GM23338 (cell line): ENCODE results near the gene RAPGEF4. TPM values are rescaled to one million over a fixed set of nuclear protein-coding genes. Genes with fewer than 3 reads are reported as not detected.

Source experiments
- ATAC-seq: fragments of 200-7000 bp; cut with Tn5 transposase; 3 replicates; pipeline ENCODE4 v1.9.1; 2020
- DNase-seq: peaks from one replicate; pipeline ENCODE4 v3.0.0-alpha.2; 2015; ENCODE audit warnings: low spot score
- H2AFZ ChIP-seq: fragments of 200-600 bp; sonication (generic); 2 replicates; pipeline ENCODE4 v1.8.0; 2016; ENCODE audit warnings: antibody characterized with exemption, mild to moderate bottlenecking, moderate library complexity
- H3F3A ChIP-seq: fragments of 200-600 bp; sonication (generic); replicated peaks from 2 replicates; pipeline ENCODE4 v1.8.0; 2017; ENCODE audit warnings: antibody characterized with exemption, mixed run types, low read depth
- H3K27ac ChIP-seq: fragments of 200-600 bp; sonication (generic); 2 replicates; pipeline ENCODE4 v1.6.1; 2016; ENCODE audit warnings: low read depth
- H3K27me3 ChIP-seq: fragments of 200-600 bp; sonication (generic); 2 replicates; pipeline ENCODE4 v1.8.0; 2016; ENCODE audit warnings: mild to moderate bottlenecking, mixed run types, moderate library complexity; ENCODE audit not compliant: insufficient read depth
- H3K36me3 ChIP-seq: fragments of 200-600 bp; sonication (generic); 2 replicates; pipeline ENCODE4 v1.8.0; 2016; ENCODE audit warnings: mild to moderate bottlenecking; ENCODE audit not compliant: insufficient read depth
- H3K4me1 ChIP-seq: fragments of 200-600 bp; sonication (generic); 2 replicates; pipeline ENCODE4 v1.8.0; 2016; ENCODE audit warnings: mild to moderate bottlenecking, moderate library complexity; ENCODE audit not compliant: insufficient read depth
- H3K4me2 ChIP-seq: fragments of 200-600 bp; sonication (generic); 2 replicates; pipeline ENCODE4 v1.7.1; 2017; ENCODE audit warnings: mixed run types
- H3K4me3 ChIP-seq: fragments of 200-600 bp; sonication (generic); 2 replicates; pipeline ENCODE4 v1.6.1; 2016; ENCODE audit warnings: mixed run types
- H3K79me2 ChIP-seq: fragments of 200-600 bp; sonication (generic); replicated peaks from 2 replicates; pipeline ENCODE4 v1.8.0; 2017; ENCODE audit warnings: mild to moderate bottlenecking; ENCODE audit not compliant: insufficient read depth
- H3K9me2 ChIP-seq: fragments of 200-600 bp; sonication (generic); 2 replicates; pipeline ENCODE4 v1.8.0; 2017; ENCODE audit not compliant: insufficient read depth
- H4K20me1 ChIP-seq: fragments of 200-600 bp; sonication (generic); replicated peaks from 2 replicates; pipeline ENCODE4 v1.8.0; 2017; ENCODE audit warnings: mild to moderate bottlenecking; ENCODE audit not compliant: insufficient read depth
- H3K27ac Mint-ChIP-seq: 2 replicates; pipeline ENCODE4 v1.8.0; 2020; ENCODE audit warnings: inconsistent platforms, mild to moderate bottlenecking, moderate library complexity, mixed read lengths
- H3K27me3 Mint-ChIP-seq: 3 replicates; pipeline ENCODE4 v1.8.0; 2022; ENCODE audit warnings: low read depth, mild to moderate bottlenecking, moderate library complexity, mixed read lengths, inconsistent platforms; ENCODE audit not compliant: insufficient read depth, poor library complexity
- H3K36me3 Mint-ChIP-seq: 3 replicates; pipeline ENCODE4 v1.8.0; 2021; ENCODE audit warnings: low read depth, mild to moderate bottlenecking, inconsistent platforms, moderate library complexity, mixed read lengths
- H3K4me1 Mint-ChIP-seq: 3 replicates; pipeline ENCODE4 v1.8.0; 2020; ENCODE audit warnings: mild to moderate bottlenecking, inconsistent platforms, mixed read lengths
- H3K4me3 Mint-ChIP-seq: 3 replicates; pipeline ENCODE4 v1.8.0; 2021; ENCODE audit warnings: moderate library complexity, mild to moderate bottlenecking, inconsistent platforms, mixed read lengths
- H3K9me3 Mint-ChIP-seq: 3 replicates; pipeline ENCODE4 v1.8.0; 2020; ENCODE audit warnings: moderate library complexity, mild to moderate bottlenecking, inconsistent platforms, mixed read lengths
- CREB1 ChIP-seq: fragments of 250-450 bp; sonication (Bioruptor Pico); IDR thresholded peaks from 2 replicates; pipeline ENCODE4 v1.5.0; 2020; ENCODE audit warnings: low read depth, mild to moderate bottlenecking, moderate library complexity
- CTCF ChIP-seq, 2 experiments: fragments of 200-600 bp in 1 of 2; sonication (generic) in 1 of 2; conservative IDR thresholded peaks; 2 replicates each; pipeline versions ENCODE4 v1.5.1 to v1.6.1; 2016 to 2017; ENCODE audit warnings: antibody characterized with exemption in 2 of 2, low read depth in 2 of 2, mild to moderate bottlenecking in 2 of 2, moderate library complexity in 1 of 2
- ETS1 ChIP-seq: IDR thresholded peaks from 2 replicates; pipeline ENCODE4 v1.6.1; 2016; ENCODE audit warnings: antibody characterized with exemption
- EZH2 ChIP-seq: fragments of 200-600 bp; sonication (generic); IDR thresholded peaks from one replicate; pipeline ENCODE4 v1.8.0; 2017; ENCODE audit warnings: antibody characterized with exemption, mild to moderate bottlenecking, low read depth; ENCODE audit not compliant: unreplicated experiment
- EZH2phosphoT487 ChIP-seq: fragments of 200-600 bp; sonication (generic); IDR thresholded peaks from one replicate; pipeline ENCODE4 v1.8.1; 2018; ENCODE audit warnings: antibody characterized with exemption; ENCODE audit not compliant: unreplicated experiment
- JUNB ChIP-seq: IDR thresholded peaks from one replicate; pipeline ENCODE4 v1.6.1; 2016; ENCODE audit warnings: antibody characterized with exemption; ENCODE audit not compliant: unreplicated experiment
- NANOG ChIP-seq: IDR thresholded peaks from 2 replicates; pipeline ENCODE4 v1.6.1; 2016; ENCODE audit warnings: antibody characterized with exemption, borderline replicate concordance
- POLR2AphosphoS5 ChIP-seq: IDR thresholded peaks from 2 replicates; pipeline ENCODE4 v1.6.1; 2016; ENCODE audit warnings: antibody characterized with exemption, low read depth
- REST ChIP-seq: IDR thresholded peaks from one replicate; pipeline ENCODE4 v1.6.1; 2018; ENCODE audit warnings: antibody characterized with exemption; ENCODE audit not compliant: unreplicated experiment
- STAT1 ChIP-seq: IDR thresholded peaks from one replicate; pipeline ENCODE4 v1.6.1; 2016; ENCODE audit warnings: antibody characterized with exemption; ENCODE audit not compliant: unreplicated experiment
- ZNF114 ChIP-seq: fragments of 250-450 bp; sonication (Bioruptor Pico); IDR thresholded peaks from 2 replicates; pipeline ENCODE4 v1.5.0; 2020; ENCODE audit warnings: mild to moderate bottlenecking, moderate library complexity
- ZNF331 ChIP-seq: fragments of 250-450 bp; sonication (Bioruptor Pico); IDR thresholded peaks from 2 replicates; pipeline ENCODE4 v1.5.0; 2020; ENCODE audit warnings: low read depth, mild to moderate bottlenecking, moderate library complexity
- polyA plus RNA-seq: library from polyadenylated mRNA; unstranded; fragments of >200 nt; fragmentation: Nextera tagmentation; extraction: Ambion mirVana; gene quantifications from 2 replicates; pipeline ENCODE4 v1.2.1, GENCODE V29; 2016
- total RNA-seq: library from RNA; depleted of rRNA; stranded (reverse); fragments of >200 nt; shearing (Covaris generic); gene quantifications from 2 replicates; pipeline ENCODE4 v1.2.3, GENCODE V29; 2014
- TF ChIP-seq, protein P1 (sequence below): fragments of 250-450 bp; sonication (Bioruptor Pico); IDR thresholded peaks from 2 replicates; pipeline ENCODE4 v1.5.0; 2020; ENCODE audit warnings: mild to moderate bottlenecking, moderate library complexity

The RAPGEF4 gene
- total and polyA plus RNA-seq, 2 experiments from 2014 or later, result 1.7 to 4.7 TPM

DNA sequence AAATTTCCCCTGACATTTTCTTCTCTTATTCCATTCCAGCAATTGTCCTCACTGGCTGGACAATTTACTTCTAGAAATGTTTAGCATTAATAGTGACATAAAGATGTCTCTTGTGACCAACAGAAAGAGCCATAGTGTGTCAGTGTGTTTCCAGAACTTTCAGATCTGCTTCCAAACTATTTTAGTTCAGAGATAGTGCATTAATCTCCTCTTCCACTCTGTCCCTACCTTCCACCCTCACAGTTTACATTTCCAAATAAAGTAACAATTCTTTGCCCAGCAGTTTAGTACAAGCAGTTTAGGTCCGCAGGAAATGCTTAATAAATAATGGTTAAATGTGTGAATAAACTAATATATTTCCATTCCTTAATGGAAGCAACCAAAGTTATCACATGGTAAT lies 24.5 kb upstream of the RAPGEF4 start:
- no peak overlapping the region for H3K27ac ChIP-seq
- no peak overlapping the region for H3K4me3 ChIP-seq
- H3K4me3 Mint-ChIP-seq, result no peak overlapping the region
- no peak for TF ChIP-seq ZNF331 (CRISPR knock-in tag)
- no peak for TF ChIP-seq ZNF114 (CRISPR knock-in tag)
- no peak for TF ChIP-seq POLR2AphosphoS5
- TF ChIP-seq, protein P1, sequence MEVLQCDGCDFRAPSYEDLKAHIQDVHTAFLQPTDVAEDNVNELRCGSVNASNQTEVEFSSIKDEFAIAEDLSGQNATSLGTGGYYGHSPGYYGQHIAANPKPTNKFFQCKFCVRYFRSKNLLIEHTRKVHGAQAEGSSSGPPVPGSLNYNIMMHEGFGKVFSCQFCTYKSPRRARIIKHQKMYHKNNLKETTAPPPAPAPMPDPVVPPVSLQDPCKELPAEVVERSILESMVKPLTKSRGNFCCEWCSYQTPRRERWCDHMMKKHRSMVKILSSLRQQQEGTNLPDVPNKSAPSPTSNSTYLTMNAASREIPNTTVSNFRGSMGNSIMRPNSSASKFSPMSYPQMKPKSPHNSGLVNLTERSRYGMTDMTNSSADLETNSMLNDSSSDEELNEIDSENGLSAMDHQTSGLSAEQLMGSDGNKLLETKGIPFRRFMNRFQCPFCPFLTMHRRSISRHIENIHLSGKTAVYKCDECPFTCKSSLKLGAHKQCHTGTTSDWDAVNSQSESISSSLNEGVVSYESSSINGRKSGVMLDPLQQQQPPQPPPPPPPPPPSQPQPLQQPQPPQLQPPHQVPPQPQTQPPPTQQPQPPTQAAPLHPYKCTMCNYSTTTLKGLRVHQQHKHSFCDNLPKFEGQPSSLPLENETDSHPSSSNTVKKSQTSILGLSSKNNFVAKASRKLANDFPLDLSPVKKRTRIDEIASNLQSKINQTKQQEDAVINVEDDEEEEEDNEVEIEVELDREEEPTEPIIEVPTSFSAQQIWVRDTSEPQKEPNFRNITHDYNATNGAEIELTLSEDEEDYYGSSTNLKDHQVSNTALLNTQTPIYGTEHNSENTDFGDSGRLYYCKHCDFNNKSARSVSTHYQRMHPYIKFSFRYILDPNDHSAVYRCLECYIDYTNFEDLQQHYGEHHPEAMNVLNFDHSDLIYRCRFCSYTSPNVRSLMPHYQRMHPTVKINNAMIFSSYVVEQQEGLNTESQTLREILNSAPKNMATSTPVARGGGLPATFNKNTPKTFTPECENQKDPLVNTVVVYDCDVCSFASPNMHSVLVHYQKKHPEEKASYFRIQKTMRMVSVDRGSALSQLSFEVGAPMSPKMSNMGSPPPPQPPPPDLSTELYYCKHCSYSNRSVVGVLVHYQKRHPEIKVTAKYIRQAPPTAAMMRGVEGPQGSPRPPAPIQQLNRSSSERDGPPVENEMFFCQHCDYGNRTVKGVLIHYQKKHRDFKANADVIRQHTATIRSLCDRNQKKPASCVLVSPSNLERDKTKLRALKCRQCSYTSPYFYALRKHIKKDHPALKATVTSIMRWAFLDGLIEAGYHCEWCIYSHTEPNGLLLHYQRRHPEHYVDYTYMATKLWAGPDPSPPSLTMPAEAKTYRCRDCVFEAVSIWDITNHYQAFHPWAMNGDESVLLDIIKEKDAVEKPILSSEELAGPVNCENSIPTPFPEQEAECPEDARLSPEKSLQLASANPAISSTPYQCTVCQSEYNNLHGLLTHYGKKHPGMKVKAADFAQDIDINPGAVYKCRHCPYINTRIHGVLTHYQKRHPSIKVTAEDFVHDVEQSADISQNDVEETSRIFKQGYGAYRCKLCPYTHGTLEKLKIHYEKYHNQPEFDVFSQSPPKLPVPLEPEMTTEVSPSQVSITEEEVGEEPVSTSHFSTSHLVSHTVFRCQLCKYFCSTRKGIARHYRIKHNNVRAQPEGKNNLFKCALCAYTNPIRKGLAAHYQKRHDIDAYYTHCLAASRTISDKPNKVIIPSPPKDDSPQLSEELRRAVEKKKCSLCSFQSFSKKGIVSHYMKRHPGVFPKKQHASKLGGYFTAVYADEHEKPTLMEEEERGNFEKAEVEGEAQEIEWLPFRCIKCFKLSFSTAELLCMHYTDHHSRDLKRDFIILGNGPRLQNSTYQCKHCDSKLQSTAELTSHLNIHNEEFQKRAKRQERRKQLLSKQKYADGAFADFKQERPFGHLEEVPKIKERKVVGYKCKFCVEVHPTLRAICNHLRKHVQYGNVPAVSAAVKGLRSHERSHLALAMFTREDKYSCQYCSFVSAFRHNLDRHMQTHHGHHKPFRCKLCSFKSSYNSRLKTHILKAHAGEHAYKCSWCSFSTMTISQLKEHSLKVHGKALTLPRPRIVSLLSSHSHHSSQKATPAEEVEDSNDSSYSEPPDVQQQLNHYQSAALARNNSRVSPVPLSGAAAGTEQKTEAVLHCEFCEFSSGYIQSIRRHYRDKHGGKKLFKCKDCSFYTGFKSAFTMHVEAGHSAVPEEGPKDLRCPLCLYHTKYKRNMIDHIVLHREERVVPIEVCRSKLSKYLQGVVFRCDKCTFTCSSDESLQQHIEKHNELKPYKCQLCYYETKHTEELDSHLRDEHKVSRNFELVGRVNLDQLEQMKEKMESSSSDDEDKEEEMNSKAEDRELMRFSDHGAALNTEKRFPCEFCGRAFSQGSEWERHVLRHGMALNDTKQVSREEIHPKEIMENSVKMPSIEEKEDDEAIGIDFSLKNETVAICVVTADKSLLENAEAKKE (CRISPR knock-in tag), result no peak
- no peak for TF ChIP-seq EZH2phosphoT487
- no peak for TF ChIP-seq CREB1 (CRISPR knock-in tag)
- TF ChIP-seq ETS1, result no peak
- no peak for TF ChIP-seq EZH2
- no peak for TF ChIP-seq STAT1
- TF ChIP-seq NANOG, result no peak
- TF ChIP-seq REST, result no peak
- no peak for TF ChIP-seq CTCF (conservative IDR thresholded peaks at IDR 0.05; ENCODE audit: low read depth in 2 of 2)
- no peak for TF ChIP-seq JUNB
- H3F3A ChIP-seq, result no peaks in the 10 kb centered on the region
- no peaks in the 10 kb centered on the region for H3K27me3 Mint-ChIP-seq
- H3K4me2 ChIP-seq, result no peak overlapping the region
- H3K9me3 Mint-ChIP-seq, result peaks cover 12% of the 10 kb centered on the region; the same call in 2 of the 3 replicates
- no peaks in the 10 kb centered on the region for H3K27me3 ChIP-seq
- no peaks in the 10 kb centered on the region for H4K20me1 ChIP-seq
- no peaks in the 10 kb centered on the region for H3K4me1 ChIP-seq
- peaks cover 2% of the 10 kb centered on the region; the same call in 1 of the 3 replicates for H3K36me3 Mint-ChIP-seq
- ATAC-seq, result no peak
- H3K27ac Mint-ChIP-seq, result no peak overlapping the region; the same call in 1 of the 2 replicates
- no peaks in the 10 kb centered on the region for H3K9me2 ChIP-seq
- H3K79me2 ChIP-seq, result no peaks in the 10 kb centered on the region
- H2AFZ ChIP-seq, result no peak overlapping the region
- DNase-seq, result no peak
- H3K4me1 Mint-ChIP-seq, result no peaks in the 10 kb centered on the region
- no peaks in the 10 kb centered on the region for H3K36me3 ChIP-seq
